Breast epithelium (tissue), 4 donors: ENCODE results near the gene HCN4. TPM values are rescaled to one million over a fixed set of nuclear protein-coding genes. Genes with fewer than 3 reads are reported as not detected.
"Not testable (repeated sequence)": the region's sequence is repeated elsewhere in the genome, so short reads cannot be mapped to it uniquely, and the experiment has no call there.

Source experiments
- DNase-seq, 2 donors: peaks; one replicate each; pipeline ENCODE4 v3.0.0-alpha.2; 2019; ENCODE audit warnings: low spot score in 2 of 2
- H3K27ac ChIP-seq, 2 donors: fragments of 200-600 bp; sonication (generic) in 1 of 2; one replicate each; pipeline ENCODE4 v1.5.1; 2016 to 2019; ENCODE audit warnings: mild to moderate bottlenecking in 1 of 2
- H3K27me3 ChIP-seq, 2 donors: fragments of 200-600 bp; sonication (generic) in 1 of 2; one replicate each; pipeline versions ENCODE4 v1.5.1 to v1.6.0; 2017 to 2019; ENCODE audit warnings: control low read depth in 1 of 2, mild to moderate bottlenecking in 1 of 2
- H3K36me3 ChIP-seq: fragments of 200-600 bp; one replicate; pipeline ENCODE4 v1.5.1; 2019
- H3K4me1 ChIP-seq, 2 donors: fragments of 200-600 bp; sonication (generic); one replicate each; pipeline ENCODE4 v1.5.1; 2016 to 2019; ENCODE audit warnings: control low read depth in 1 of 2
- H3K4me3 ChIP-seq, 3 donors: fragments of 200-600 bp; sonication (generic); 1 replicate in 2 of 3; 2 replicates in 1 of 3; pipeline ENCODE4 v1.5.1; 2016 to 2019; ENCODE audit warnings: mild to moderate bottlenecking in 3 of 3, moderate library complexity in 2 of 3
- H3K9me3 ChIP-seq, 2 donors: fragments of 200-600 bp; sonication (generic) in 1 of 2; one replicate each; pipeline ENCODE4 v1.5.1; 2016 to 2019; ENCODE audit warnings: control low read depth in 1 of 2
- POLR2A ChIP-seq: fragments of 450-650 bp; IDR thresholded peaks from one replicate; pipeline ENCODE4 v1.6.1; 2016; ENCODE audit warnings: antibody characterized with exemption, mild to moderate bottlenecking, moderate library complexity
- POLR2AphosphoS5 ChIP-seq, 3 donors: sonication (generic); formaldehyde crosslinking; IDR thresholded peaks; one replicate each; pipeline ENCODE4 v1.6.1; 2017; ENCODE audit warnings: antibody characterized with exemption in 3 of 3
- intact Hi-C: fragments of 100-400 bp; cut with DNase I; formaldehyde crosslinking; loops from one replicate; pipeline ENCODE4 v1.15.1; 2023; ENCODE audit warnings: low total_unique reads
- total RNA-seq, 3 donors: library from RNA; depleted of rRNA; stranded (reverse); fragments of >200 nt; gene quantifications; one replicate each; pipeline ENCODE4 v1.1.0, GENCODE V29; 2016
- TF ChIP-seq, protein P1 (sequence below), 3 donors: fragments of 450-650 bp; IDR thresholded peaks; one replicate each; pipeline ENCODE4 v1.5.1; 2016 to 2017; ENCODE audit warnings: antibody characterized with exemption in 3 of 3, mild to moderate bottlenecking in 3 of 3, moderate library complexity in 3 of 3

Gene HCN4
- total RNA-seq, 3 donors from 2014 or later = not detected

DNA sequence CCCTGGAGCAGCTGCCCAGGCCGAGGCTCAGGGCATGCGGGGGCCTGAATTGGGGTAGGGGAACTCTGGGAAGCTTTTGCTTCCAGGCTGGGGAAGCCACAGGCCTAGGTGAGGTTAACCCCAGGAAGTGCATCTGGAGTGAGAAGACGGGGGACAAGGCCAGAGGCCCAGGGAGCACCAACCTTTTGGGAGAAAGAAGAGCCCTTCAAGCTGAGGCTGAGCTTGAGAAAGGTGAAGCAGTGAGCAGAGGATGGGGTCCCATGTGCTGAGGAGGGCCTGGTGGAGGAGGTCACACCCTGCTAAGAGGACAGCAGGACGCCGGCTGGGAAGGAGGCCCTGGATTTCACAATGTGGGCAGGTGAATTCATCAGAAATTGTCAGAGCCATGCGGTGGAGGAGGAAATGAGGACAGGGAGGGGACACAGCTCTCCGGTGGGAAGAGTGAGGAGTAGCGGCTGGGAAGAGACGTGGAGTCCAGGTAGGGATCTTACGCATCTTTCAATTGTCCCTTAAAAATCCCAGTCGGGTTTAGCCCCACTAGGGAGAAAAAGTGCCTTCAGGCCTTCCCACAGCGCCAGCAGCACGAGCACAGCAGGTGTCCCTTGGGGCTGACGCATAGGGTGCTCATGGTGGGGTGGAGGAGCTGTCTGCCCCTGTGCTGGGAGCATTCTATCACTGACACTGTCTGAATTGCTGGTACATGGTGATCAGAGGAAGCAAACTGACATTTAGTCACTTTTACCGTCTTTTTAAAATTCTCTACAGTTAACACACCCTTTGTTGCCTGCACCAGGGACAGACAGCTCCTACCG lies 50.9 kb downstream of the HCN4 start:
- no peak for DNase-seq
- no peak overlapping the region for H3K27ac ChIP-seq
- H3K27me3 ChIP-seq = peaks cover 0 to 18% of the 10 kb centered on the region in 2 donors
- intact Hi-C loops = no loop called here
- no peaks in the 10 kb centered on the region for H3K4me1 ChIP-seq
- H3K4me3 ChIP-seq = no peak overlapping the region
- H3K9me3 ChIP-seq = no peaks in the 10 kb centered on the region
- no peaks in the 10 kb centered on the region for H3K36me3 ChIP-seq
- TF ChIP-seq, protein P1, sequence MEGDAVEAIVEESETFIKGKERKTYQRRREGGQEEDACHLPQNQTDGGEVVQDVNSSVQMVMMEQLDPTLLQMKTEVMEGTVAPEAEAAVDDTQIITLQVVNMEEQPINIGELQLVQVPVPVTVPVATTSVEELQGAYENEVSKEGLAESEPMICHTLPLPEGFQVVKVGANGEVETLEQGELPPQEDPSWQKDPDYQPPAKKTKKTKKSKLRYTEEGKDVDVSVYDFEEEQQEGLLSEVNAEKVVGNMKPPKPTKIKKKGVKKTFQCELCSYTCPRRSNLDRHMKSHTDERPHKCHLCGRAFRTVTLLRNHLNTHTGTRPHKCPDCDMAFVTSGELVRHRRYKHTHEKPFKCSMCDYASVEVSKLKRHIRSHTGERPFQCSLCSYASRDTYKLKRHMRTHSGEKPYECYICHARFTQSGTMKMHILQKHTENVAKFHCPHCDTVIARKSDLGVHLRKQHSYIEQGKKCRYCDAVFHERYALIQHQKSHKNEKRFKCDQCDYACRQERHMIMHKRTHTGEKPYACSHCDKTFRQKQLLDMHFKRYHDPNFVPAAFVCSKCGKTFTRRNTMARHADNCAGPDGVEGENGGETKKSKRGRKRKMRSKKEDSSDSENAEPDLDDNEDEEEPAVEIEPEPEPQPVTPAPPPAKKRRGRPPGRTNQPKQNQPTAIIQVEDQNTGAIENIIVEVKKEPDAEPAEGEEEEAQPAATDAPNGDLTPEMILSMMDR (IDR thresholded peaks at IDR 0.05) = no peak
- TF ChIP-seq POLR2AphosphoS5 (IDR thresholded peaks at IDR 0.05) (no peak), POLR2A (no peak)

GRCh38 chr15:73313861-73314260 lies 54.9 kb downstream of the HCN4 start:
- no peaks in the 10 kb centered on the region for H3K4me1 ChIP-seq
- no peaks in the 10 kb centered on the region for H3K9me3 ChIP-seq
- TF ChIP-seq POLR2AphosphoS5 (IDR thresholded peaks at IDR 0.05) = no peak
- TF ChIP-seq, protein P1 (IDR thresholded peaks at IDR 0.05) = no peak
- TF ChIP-seq POLR2A = no peak
- H3K27me3 ChIP-seq = peaks cover 0 to under 1% of the 10 kb centered on the region in 2 donors
- H3K36me3 ChIP-seq = no peaks in the 10 kb centered on the region
- H3K4me3 ChIP-seq = no peak overlapping the region
- intact Hi-C loops = no loop called here
- no peak overlapping the region for H3K27ac ChIP-seq
- DNase-seq = no peak

- no peaks in the 10 kb centered on the region for H3K36me3 ChIP-seq
- H3K27ac ChIP-seq = no peak overlapping the region
- TF ChIP-seq POLR2AphosphoS5 (IDR thresholded peaks at IDR 0.05) (no peak), POLR2A (no peak)
- TF ChIP-seq, protein P1 (IDR thresholded peaks at IDR 0.05) = no peak
- no peak for DNase-seq
- no peaks in the 10 kb centered on the region for H3K4me1 ChIP-seq
- no peaks in the 10 kb centered on the region for H3K9me3 ChIP-seq
- no peaks in the 10 kb centered on the region for H3K27me3 ChIP-seq
- intact Hi-C loops = no loop called here
- no peak overlapping the region for H3K4me3 ChIP-seq
Observed at GRCh38 chr15:73308305-73308704, 60.5 kb downstream of the HCN4 start.

GRCh38 chr15:73305331-73306211 lies 63.2 kb downstream of the HCN4 start:
- DNase-seq = no peak
- intact Hi-C loops = no loop called here
- no peaks in the 10 kb centered on the region for H3K9me3 ChIP-seq
- H3K27me3 ChIP-seq = no peaks in the 10 kb centered on the region
- no peaks in the 10 kb centered on the region for H3K36me3 ChIP-seq
- H3K4me1 ChIP-seq = no peaks in the 10 kb centered on the region
- H3K4me3 ChIP-seq = no peak overlapping the region
- TF ChIP-seq, protein P1 (IDR thresholded peaks at IDR 0.05) = no peak
- TF ChIP-seq POLR2AphosphoS5 (IDR thresholded peaks at IDR 0.05) = no peak
- no peak for TF ChIP-seq POLR2A
- H3K27ac ChIP-seq = no peak overlapping the region

GRCh38 chr15:73303636-73304035 lies 65.1 kb downstream of the HCN4 start:
- H3K4me3 ChIP-seq = no peak overlapping the region
- H3K27me3 ChIP-seq = no peaks in the 10 kb centered on the region
- no peaks in the 10 kb centered on the region for H3K36me3 ChIP-seq
- no peak for DNase-seq
- intact Hi-C loops = no loop called here
- TF ChIP-seq, protein P1 (IDR thresholded peaks at IDR 0.05) = no peak
- no peak for TF ChIP-seq POLR2AphosphoS5 (IDR thresholded peaks at IDR 0.05)
- no peak for TF ChIP-seq POLR2A
- H3K4me1 ChIP-seq = no peaks in the 10 kb centered on the region
- H3K9me3 ChIP-seq = no peaks in the 10 kb centered on the region
- no peak overlapping the region for H3K27ac ChIP-seq

DNA sequence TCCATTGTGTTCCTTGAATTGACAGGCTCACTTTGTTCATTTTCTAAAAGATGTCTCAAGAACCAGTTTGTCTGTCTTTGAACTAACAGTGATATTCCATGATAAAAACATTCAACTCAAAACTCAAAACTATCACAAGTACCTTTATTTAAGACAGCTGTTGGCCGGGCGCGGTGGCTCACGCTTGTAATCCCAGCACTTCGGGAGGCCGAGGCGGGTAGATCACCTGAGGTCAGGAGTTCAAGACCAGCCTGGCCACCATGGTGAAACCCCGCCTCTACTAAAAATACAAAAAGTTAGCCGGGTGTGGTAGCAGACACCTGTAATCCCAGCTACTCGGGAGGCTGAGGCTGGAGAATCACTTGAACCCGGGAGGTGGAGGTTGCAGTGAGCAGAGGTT lies 68.5 kb downstream of the HCN4 start:
- H3K36me3 ChIP-seq, intact Hi-C loops, H3K4me3 ChIP-seq, H3K27me3 ChIP-seq, DNase-seq, H3K4me1 ChIP-seq, H3K27ac ChIP-seq, H3K9me3 ChIP-seq: not testable (repeated sequence)
